ENCODE results near the gene GPN2.
"Not testable (repeated sequence)": the region's sequence is repeated elsewhere in the genome, so short reads cannot be mapped to it uniquely, and the experiment has no call there.

Gene GPN2

GRCh38 chr1:26900815-26901511 lies 10.9 kb upstream of the GPN2 start:
- no peak for DNase-seq (ENCODE audit: low read depth in 2 of 2)

GRCh38 chr1:26900001-26900814 lies 10.1 kb upstream of the GPN2 start, which contains the start of gene GPATCH3:
Gene GPATCH3 (minus strand): TSS chr1:26900467. CDS start chr1:26900442, 25 bp downstream.
- peak; percentile 84 to 85 for DNase-seq (ENCODE audit: low read depth in 2 of 2)

- no peak for DNase-seq (ENCODE audit: low read depth in 2 of 2)
Measured at GRCh38 chr1:26897351-26897750, 7.3 kb upstream of the GPN2 start.

GRCh38 chr1:26894263-26894662 lies 4.2 kb upstream of the GPN2 start:
- no peak for DNase-seq (ENCODE audit: low read depth in 2 of 2)

GRCh38 chr1:26890467-26890796 lies 349 bp upstream of the GPN2 start:
- DNase-seq (ENCODE audit: low read depth in 2 of 2): no peak

GRCh38 chr1:26888231-26888630 lies 1.9 kb downstream of the GPN2 start:
- DNase-seq (ENCODE audit: low read depth in 2 of 2): no peak

GRCh38 chr1:26887125-26887524 lies 3.0 kb downstream of the GPN2 start:
- no peak for DNase-seq (ENCODE audit: low read depth in 2 of 2)

GRCh38 chr1:26882696-26883463 lies 7.2 kb downstream of the GPN2 start:
- DNase-seq (ENCODE audit: low read depth in 2 of 2): no peak

- DNase-seq (ENCODE audit: low read depth in 2 of 2): not testable (repeated sequence)
Measured at GRCh38 chr1:26881611-26882010, 8.5 kb downstream of the GPN2 start.

- no peak for DNase-seq (ENCODE audit: low read depth in 2 of 2)
Measured at GRCh38 chr1:26879793-26880192, 10.3 kb downstream of the GPN2 start.

- no peak for DNase-seq (ENCODE audit: low read depth in 2 of 2)
Measured at GRCh38 chr1:26877326-26877725, 12.8 kb downstream of the GPN2 start.

GRCh38 chr1:26874896-26875295 lies 15.2 kb downstream of the GPN2 start:
- DNase-seq (ENCODE audit: low read depth in 2 of 2): no peak

- not testable (repeated sequence) for DNase-seq (ENCODE audit: low read depth in 2 of 2)
Measured at GRCh38 chr1:26873097-26873496, 17.0 kb downstream of the GPN2 start.

- peak; percentile 92 to 93 for DNase-seq (ENCODE audit: low read depth in 2 of 2)
Measured at GRCh38 chr1:26864610-26865480, 25.2 kb downstream of the GPN2 start.

- no peak for DNase-seq (ENCODE audit: low read depth in 2 of 2)
Measured at GRCh38 chr1:26863685-26864077, 26.4 kb downstream of the GPN2 start.

GRCh38 chr1:26862781-26863684 lies 27.1 kb downstream of the GPN2 start, which contains the start of gene SFN:
Gene SFN (plus strand): TSS chr1:26863149. CDS start chr1:26863213, 64 bp downstream.
- DNase-seq (ENCODE audit: low read depth in 2 of 2): peak; percentile 52 to 67

GRCh38 chr1:26861889-26862378 lies 28.1 kb downstream of the GPN2 start:
- DNase-seq (ENCODE audit: low read depth in 2 of 2): no peak

GRCh38 chr1:26861286-26861701 lies 28.8 kb downstream of the GPN2 start:
- DNase-seq (ENCODE audit: low read depth in 2 of 2): no peak

- no peak for DNase-seq (ENCODE audit: low read depth in 2 of 2)
Measured at GRCh38 chr1:26858891-26859640, 31.0 kb downstream of the GPN2 start.
